Measurements from ENCODE around the gene AMER3. TPM values are rescaled to one million over a fixed set of nuclear protein-coding genes. Genes with fewer than 3 reads are reported as not detected.

The AMER3 gene
- total RNA-seq, 1 donor from 2014 or later, result not detected

GRCh38 chr2:130769343-130769907, 14.1 kb downstream of the AMER3 start:
- intact Hi-C loops (cut with micrococcal nuclease), result no loop called here

- intact Hi-C loops (cut with micrococcal nuclease), result no loop called here
These were observed 21.2 kb downstream of the AMER3 start for GRCh38 chr2:130776550-130776949.

GRCh38 chr2:130778781-130779180, 23.4 kb downstream of the AMER3 start:
- intact Hi-C loops (cut with micrococcal nuclease), result no loop called here

- intact Hi-C loops (cut with micrococcal nuclease), result no loop called here
These were observed 30.2 kb downstream of the AMER3 start for GRCh38 chr2:130785466-130786055.

GRCh38 chr2:130786076-130786475, 30.7 kb downstream of the AMER3 start:
- intact Hi-C loops (cut with micrococcal nuclease), result no loop called here

- intact Hi-C loops (cut with micrococcal nuclease), result no loop called here
These were observed 32.5 kb downstream of the AMER3 start for GRCh38 chr2:130787841-130788240.

GRCh38 chr2:130790312-130790711, 35.0 kb downstream of the AMER3 start:
- intact Hi-C loops (cut with micrococcal nuclease), result no loop called here

- intact Hi-C loops (cut with micrococcal nuclease), result no loop called here
These were observed 35.7 kb downstream of the AMER3 start for GRCh38 chr2:130790804-130791616.

- intact Hi-C loops (cut with micrococcal nuclease), result no loop called here
These were observed 36.2 kb downstream of the AMER3 start for GRCh38 chr2:130791617-130791939.

GRCh38 chr2:130795431-130795830, 40.1 kb downstream of the AMER3 start:
- intact Hi-C loops (cut with micrococcal nuclease), result loop anchor here (5.0 kb wide), 2 partner anchors 312 to 357 kb away; partner anchors contain the start of gene PLEKHB2

GRCh38 chr2:130796290-130796689, 41.0 kb downstream of the AMER3 start:
- intact Hi-C loops (cut with micrococcal nuclease), result loop anchor here (5.0 kb wide), 2 partner anchors 311 to 356 kb away; partner anchors contain the start of gene PLEKHB2

- intact Hi-C loops (cut with micrococcal nuclease), result loop anchor here (1.0 to 5.0 kb wide), 10 partner anchors 27 to 695 kb away; partner anchors contain the start of genes FAM168B, IMP4, MZT2A and PLEKHB2
These were observed 42.4 kb downstream of the AMER3 start for GRCh38 chr2:130797493-130798435.

- intact Hi-C loops (cut with micrococcal nuclease), result loop anchor here (1.0 to 5.0 kb wide), 4 partner anchors 26 to 354 kb away; partner anchors contain the start of gene PLEKHB2
These were observed 43.3 kb downstream of the AMER3 start for GRCh38 chr2:130798472-130799218.

- intact Hi-C loops (cut with micrococcal nuclease), result loop anchor here (5.0 kb wide), 2 partner anchors 308 to 353 kb away; partner anchors contain the start of gene PLEKHB2
These were observed 44.0 kb downstream of the AMER3 start for GRCh38 chr2:130799295-130799694.

- intact Hi-C loops (cut with micrococcal nuclease), result no loop called here
These were observed 50.3 kb downstream of the AMER3 start for GRCh38 chr2:130805613-130806012.

GRCh38 chr2:130806370-130806769, 51.0 kb downstream of the AMER3 start:
- intact Hi-C loops (cut with micrococcal nuclease), result no loop called here

- intact Hi-C loops (cut with micrococcal nuclease), result no loop called here
These were observed 52.5 kb downstream of the AMER3 start for GRCh38 chr2:130807659-130808385.

- intact Hi-C loops (cut with micrococcal nuclease), result no loop called here
These were observed 53.3 kb downstream of the AMER3 start for GRCh38 chr2:130808482-130809268.

GRCh38 chr2:130810490-130810889, 55.1 kb downstream of the AMER3 start:
- intact Hi-C loops (cut with micrococcal nuclease), result no loop called here

Measured in T-helper 1 cell treated with Interleukin-12 subunit alpha and Interleukin-12 subunit beta and Interleukin-4 antibody, amounts not matched to agents 30 ng/mL and 1 ng/mL, for 36 hours (primary cell).